Activated naive CD8-positive, alpha-beta T cell treated with anti-CD3 and anti-CD28 coated beads, Interleukin-2, amount 10 ng/mL, durations not matched to agents 7 days and 5 days (primary cell): ENCODE measurements around the gene PLXDC2. TPM values are rescaled to one million over a fixed set of nuclear protein-coding genes. Genes with fewer than 3 reads are reported as not detected.
"Not testable (repeated sequence)": the region's sequence is repeated elsewhere in the genome, so short reads cannot be mapped to it uniquely, and the experiment has no call there.

ENCODE experiments used
- ATAC-seq: fragments of 150-1000 bp; cut with Tn5 transposase; one replicate; pipeline ENCODE4 v1.10.0; 2021; ENCODE audit warnings: low read depth, moderate library complexity
- POLR2A ChIA-PET: fragments of 350-600 bp; sonication (Branson Sonifier 250); formaldehyde crosslinking; loops from one replicate; lab custom pipeline; 2021; ENCODE audit warnings: antibody characterized with exemption; lab: Charles Lee
- DNase-seq: peaks from one replicate; pipeline ENCODE4 v3.0.0; 2021
- H3K27ac Mint-ChIP-seq: one replicate; pipeline ENCODE4 v1.8.0; 2022; ENCODE audit warnings: mild to moderate bottlenecking, mixed read lengths
- H3K27me3 Mint-ChIP-seq: one replicate; pipeline ENCODE4 v1.8.0; 2022; ENCODE audit warnings: mild to moderate bottlenecking, moderate library complexity, mixed read lengths
- H3K36me3 Mint-ChIP-seq: one replicate; pipeline ENCODE4 v1.8.0; 2021; ENCODE audit warnings: mild to moderate bottlenecking, mixed read lengths
- H3K4me1 Mint-ChIP-seq: one replicate; pipeline ENCODE4 v1.8.0; 2021; ENCODE audit warnings: mixed read lengths
- H3K4me3 Mint-ChIP-seq: one replicate; pipeline ENCODE4 v1.8.0; 2022; ENCODE audit warnings: mild to moderate bottlenecking, moderate library complexity, mixed read lengths
- H3K9me3 Mint-ChIP-seq: one replicate; pipeline ENCODE4 v1.8.0; 2021; ENCODE audit warnings: mixed read lengths
- total RNA-seq, 2 experiments: library from RNA; stranded (reverse); gene quantifications; one replicate each; pipeline ENCODE4 v1.2.3, GENCODE V29; 2021

The PLXDC2 gene
- total RNA-seq, 2 experiments from 2014 or later, result 0.86 to 1.0 TPM

GRCh38 chr10:20156511-20156910, 340.3 kb downstream of the PLXDC2 start:
- Mint-ChIP-seq H3K9me3 (no peaks in the 10 kb centered on the region), H3K27ac (no peak overlapping the region), H3K36me3 (no peaks in the 10 kb centered on the region), H3K4me1 (no peaks in the 10 kb centered on the region), H3K4me3 (no peak overlapping the region), H3K27me3 (peaks cover 1% of the 10 kb centered on the region)
- no peak for DNase-seq
- no peak for ATAC-seq
- POLR2A ChIA-PET, result no interaction called here

GRCh38 chr10:20157314-20157713, 341.1 kb downstream of the PLXDC2 start:
- no peaks in the 10 kb centered on the region for H3K9me3 Mint-ChIP-seq
- DNase-seq (no peak), ATAC-seq (no peak)
- H3K36me3 Mint-ChIP-seq, result no peaks in the 10 kb centered on the region
- no peaks in the 10 kb centered on the region for H3K4me1 Mint-ChIP-seq
- POLR2A ChIA-PET, result no interaction called here
- no peak overlapping the region for H3K4me3 Mint-ChIP-seq
- no peak overlapping the region for H3K27ac Mint-ChIP-seq
- H3K27me3 Mint-ChIP-seq, result peaks cover 1% of the 10 kb centered on the region

GRCh38 chr10:20158086-20158485, 341.9 kb downstream of the PLXDC2 start:
- Mint-ChIP-seq H3K27ac (no peak overlapping the region), H3K4me3 (no peak overlapping the region), H3K4me1 (no peaks in the 10 kb centered on the region), H3K36me3 (no peaks in the 10 kb centered on the region), H3K9me3 (no peaks in the 10 kb centered on the region), H3K27me3 (peaks cover 1% of the 10 kb centered on the region)
- POLR2A ChIA-PET, result no interaction called here
- ATAC-seq (no peak), DNase-seq (no peak)

- Mint-ChIP-seq H3K27ac (no peak overlapping the region), H3K4me1 (no peaks in the 10 kb centered on the region), H3K36me3 (no peaks in the 10 kb centered on the region), H3K27me3 (peaks cover 1% of the 10 kb centered on the region), H3K4me3 (no peak overlapping the region), H3K9me3 (no peaks in the 10 kb centered on the region)
- no peak for DNase-seq
- POLR2A ChIA-PET, result no interaction called here
- ATAC-seq, result no peak
Measured at GRCh38 chr10:20162123-20162522, 345.9 kb downstream of the PLXDC2 start.

- Mint-ChIP-seq H3K27ac (no peak overlapping the region), H3K4me1 (no peaks in the 10 kb centered on the region), H3K9me3 (no peaks in the 10 kb centered on the region), H3K4me3 (no peak overlapping the region), H3K36me3 (no peaks in the 10 kb centered on the region), H3K27me3 (no peaks in the 10 kb centered on the region)
- ATAC-seq (no peak), DNase-seq (no peak)
- POLR2A ChIA-PET, result no interaction called here
Measured at GRCh38 chr10:20166096-20166675, 350.0 kb downstream of the PLXDC2 start.

- no peaks in the 10 kb centered on the region for H3K9me3 Mint-ChIP-seq
Measured at GRCh38 chr10:20170661-20171060, 354.4 kb downstream of the PLXDC2 start.

GRCh38 chr10:20173046-20173445, 356.8 kb downstream of the PLXDC2 start:
- Mint-ChIP-seq H3K4me3 (no peak overlapping the region), H3K9me3 (no peaks in the 10 kb centered on the region), H3K4me1 (no peaks in the 10 kb centered on the region), H3K36me3 (no peaks in the 10 kb centered on the region), H3K27me3 (no peaks in the 10 kb centered on the region), H3K27ac (no peak overlapping the region)
- POLR2A ChIA-PET, result no interaction called here
- DNase-seq, result no peak
- no peak for ATAC-seq

More at GRCh38 chr10:20170661-20171060, 354.4 kb downstream of the PLXDC2 start:
- Mint-ChIP-seq H3K4me3 (no peak overlapping the region), H3K27ac (no peak overlapping the region), H3K27me3 (no peaks in the 10 kb centered on the region), H3K4me1 (no peaks in the 10 kb centered on the region), H3K36me3 (no peaks in the 10 kb centered on the region)
- DNase-seq (no peak), ATAC-seq (no peak)
- POLR2A ChIA-PET, result no interaction called here

GRCh38 chr10:20175719-20176118, 359.5 kb downstream of the PLXDC2 start:
- Mint-ChIP-seq H3K27ac (no peak overlapping the region), H3K4me1 (no peaks in the 10 kb centered on the region), H3K9me3 (no peaks in the 10 kb centered on the region), H3K36me3 (no peaks in the 10 kb centered on the region), H3K27me3 (no peaks in the 10 kb centered on the region), H3K4me3 (no peak overlapping the region)
- ATAC-seq (no peak), DNase-seq (no peak)
- POLR2A ChIA-PET, result no interaction called here

GRCh38 chr10:20180766-20181165, 364.5 kb downstream of the PLXDC2 start:
- Mint-ChIP-seq H3K36me3 (no peaks in the 10 kb centered on the region), H3K4me3 (no peak overlapping the region)
- no peak for ATAC-seq

GRCh38 chr10:20181434-20181833, 365.2 kb downstream of the PLXDC2 start:
- no peaks in the 10 kb centered on the region for H3K4me1 Mint-ChIP-seq
- POLR2A ChIA-PET, result no interaction called here

More at GRCh38 chr10:20180766-20181165, 364.5 kb downstream of the PLXDC2 start:
- DNase-seq, result no peak
- no peak overlapping the region for H3K27ac Mint-ChIP-seq
- POLR2A ChIA-PET, result no interaction called here
- H3K9me3 Mint-ChIP-seq, result no peaks in the 10 kb centered on the region
- no peaks in the 10 kb centered on the region for H3K27me3 Mint-ChIP-seq
- H3K4me1 Mint-ChIP-seq, result no peaks in the 10 kb centered on the region

GRCh38 chr10:20185116-20185515, 368.9 kb downstream of the PLXDC2 start:
- Mint-ChIP-seq H3K36me3 (no peaks in the 10 kb centered on the region), H3K27ac (no peak overlapping the region), H3K27me3 (no peaks in the 10 kb centered on the region), H3K9me3 (no peaks in the 10 kb centered on the region), H3K4me3 (no peak overlapping the region), H3K4me1 (no peaks in the 10 kb centered on the region)
- ATAC-seq (no peak), DNase-seq (no peak)
- POLR2A ChIA-PET, result no interaction called here

More at GRCh38 chr10:20181434-20181833, 365.2 kb downstream of the PLXDC2 start:
- no peak overlapping the region for H3K27ac Mint-ChIP-seq
- H3K36me3 Mint-ChIP-seq, result no peaks in the 10 kb centered on the region
- ATAC-seq (no peak), DNase-seq (no peak)
- no peaks in the 10 kb centered on the region for H3K9me3 Mint-ChIP-seq
- H3K27me3 Mint-ChIP-seq, result no peaks in the 10 kb centered on the region
- H3K4me3 Mint-ChIP-seq, result no peak overlapping the region

GRCh38 chr10:20191392-20191791, 375.2 kb downstream of the PLXDC2 start:
- H3K27ac Mint-ChIP-seq, H3K4me3 Mint-ChIP-seq, H3K36me3 Mint-ChIP-seq, H3K27me3 Mint-ChIP-seq, POLR2A ChIA-PET, DNase-seq, ATAC-seq, H3K9me3 Mint-ChIP-seq, H3K4me1 Mint-ChIP-seq: not testable (repeated sequence)

- POLR2A ChIA-PET, result no interaction called here
- no peaks in the 10 kb centered on the region for H3K27me3 Mint-ChIP-seq
- no peaks in the 10 kb centered on the region for H3K9me3 Mint-ChIP-seq
- H3K36me3 Mint-ChIP-seq, result no peaks in the 10 kb centered on the region
- no peaks in the 10 kb centered on the region for H3K4me1 Mint-ChIP-seq
- ATAC-seq (no peak), DNase-seq (no peak)
- no peak overlapping the region for H3K27ac Mint-ChIP-seq
- H3K4me3 Mint-ChIP-seq, result no peak overlapping the region
Measured at GRCh38 chr10:20195076-20195475, 378.8 kb downstream of the PLXDC2 start.

GRCh38 chr10:20200758-20201157, 384.5 kb downstream of the PLXDC2 start:
- Mint-ChIP-seq H3K27ac (no peak overlapping the region), H3K36me3 (no peaks in the 10 kb centered on the region), H3K9me3 (no peaks in the 10 kb centered on the region), H3K27me3 (no peaks in the 10 kb centered on the region), H3K4me1 (no peaks in the 10 kb centered on the region), H3K4me3 (no peak overlapping the region)
- ATAC-seq (no peak), DNase-seq (no peak)
- POLR2A ChIA-PET, result no interaction called here

GRCh38 chr10:20202337-20202736, 386.1 kb downstream of the PLXDC2 start:
- Mint-ChIP-seq H3K4me3 (no peak overlapping the region), H3K27me3 (no peaks in the 10 kb centered on the region), H3K9me3 (no peaks in the 10 kb centered on the region), H3K36me3 (no peaks in the 10 kb centered on the region), H3K27ac (no peak overlapping the region), H3K4me1 (no peaks in the 10 kb centered on the region)
- no peak for DNase-seq
- no peak for ATAC-seq
- POLR2A ChIA-PET, result no interaction called here
